IMR-90 (cell line): ENCODE results near the gene TTC39A. TPM values are rescaled to one million over a fixed set of nuclear protein-coding genes. Genes with fewer than 3 reads are reported as not detected.

Source experiments
- ATAC-seq: fragments of 200-7000 bp; cut with Tn5 transposase; 2 replicates; pipeline ENCODE4 v1.9.1; 2020; ENCODE audit warnings: low read depth, mild to moderate bottlenecking, moderate library complexity
- BruUV-seq: library from RNA; stranded (reverse); fragments of 400-500 nt; replicated peaks from 2 replicates; lab custom pipeline; 2021; lab: Mats Ljungman, UMichigan
- CTCF ChIA-PET: fragments of 300-600 bp; formaldehyde crosslinking; extraction: SDS; loops from one replicate; lab custom pipeline; 2021; ENCODE audit warnings: antibody characterized with exemption; lab: Yijun Ruan, JAX
- POLR2A ChIA-PET: fragments of 300-600 bp; sonication (Branson Sonifier 250); formaldehyde crosslinking; loops from one replicate; lab custom pipeline; 2022; ENCODE audit warnings: antibody characterized with exemption; ENCODE audit not compliant: unreplicated experiment; lab: Charles Lee
- DNase-seq: peaks from one replicate; pipeline ENCODE4 v3.0.0; 2013
- H2AFZ ChIP-seq: replicated peaks from 2 replicates; pipeline ENCODE3; 2013; ENCODE audit warnings: low read length, mild to moderate bottlenecking; ENCODE audit not compliant: poor library complexity
- H2AK5ac ChIP-seq: 2 replicates; pipeline ENCODE4 v1.6.1; 2013; ENCODE audit warnings: low read depth, low read length, inconsistent platforms
- H2AK9ac ChIP-seq: replicated peaks from 2 replicates; pipeline ENCODE3; 2013; ENCODE audit warnings: mild to moderate bottlenecking, low read depth, low read length, moderate library complexity; ENCODE audit not compliant: poor library complexity
- H2BK120ac ChIP-seq: 2 replicates; pipeline ENCODE4 v1.6.1; 2013; ENCODE audit warnings: low read depth, low read length, inconsistent platforms
- H2BK15ac ChIP-seq: 3 replicates; pipeline ENCODE4 v1.6.1; 2013; ENCODE audit warnings: low read depth, low read length, inconsistent platforms
- H2BK20ac ChIP-seq: 2 replicates; pipeline ENCODE4 v1.6.1; 2013; ENCODE audit warnings: low read depth, mild to moderate bottlenecking, inconsistent platforms, low read length, moderate library complexity
- H2BK5ac ChIP-seq: 2 replicates; pipeline ENCODE4 v1.6.1; 2013; ENCODE audit warnings: mild to moderate bottlenecking, low read depth, low read length, inconsistent platforms; ENCODE audit not compliant: poor library complexity, severe bottlenecking
- H3K14ac ChIP-seq: replicated peaks from 2 replicates; pipeline ENCODE4 v1.6.1; 2013; ENCODE audit warnings: low read depth, low read length, inconsistent platforms
- H3K18ac ChIP-seq: 2 replicates; pipeline ENCODE4 v1.6.1; 2013; ENCODE audit warnings: low read depth, low read length, control low read depth
- H3K23ac ChIP-seq: 2 replicates; pipeline ENCODE4 v1.6.1; 2013; ENCODE audit warnings: low read depth, low read length, inconsistent platforms
- H3K27ac ChIP-seq: 2 replicates; pipeline ENCODE4 v1.5.1; 2013; ENCODE audit warnings: mild to moderate bottlenecking, control low read depth, low read length; ENCODE audit not compliant: insufficient read depth
- H3K27me3 ChIP-seq: 2 replicates; pipeline ENCODE4 v1.6.1; 2013; ENCODE audit warnings: low read length; ENCODE audit not compliant: control insufficient read depth, insufficient read depth
- H3K36me3 ChIP-seq: 2 replicates; pipeline ENCODE4 v1.6.1; 2013; ENCODE audit warnings: low read length, mixed read lengths; ENCODE audit not compliant: control insufficient read depth, insufficient read depth
- H3K4ac ChIP-seq: 2 replicates; pipeline ENCODE4 v1.6.1; 2013; ENCODE audit warnings: low read depth, low read length, inconsistent platforms
- H3K4me1 ChIP-seq: 2 replicates; pipeline ENCODE4 v1.6.1; 2013; ENCODE audit warnings: low read length, mixed read lengths; ENCODE audit not compliant: control insufficient read depth, insufficient read depth
- H3K4me2 ChIP-seq: 2 replicates; pipeline ENCODE4 v1.6.1; 2013; ENCODE audit warnings: low read depth, mild to moderate bottlenecking, control low read depth, low read length, moderate library complexity
- H3K4me3 ChIP-seq: 2 replicates; pipeline ENCODE4 v1.5.1; 2013; ENCODE audit warnings: low read depth, mild to moderate bottlenecking, control low read depth, low read length, moderate library complexity; ENCODE audit not compliant: insufficient read depth
- H3K56ac ChIP-seq: 2 replicates; pipeline ENCODE4 v1.6.1; 2013; ENCODE audit warnings: low read length, inconsistent platforms; ENCODE audit not compliant: insufficient read depth; ENCODE audit errors: extremely low read depth
- H3K79me1 ChIP-seq, 2 experiments: 2 replicates each; pipeline ENCODE4 v1.6.1; 2013; ENCODE audit warnings: low read length in 2 of 2, inconsistent platforms in 1 of 2, low read depth in 1 of 2
- H3K9ac ChIP-seq: 2 replicates; pipeline ENCODE4 v1.6.1; 2013; ENCODE audit warnings: low read depth, low read length, control low read depth
- H3K9me1 ChIP-seq: 2 replicates; pipeline ENCODE4 v1.6.1; 2013; ENCODE audit warnings: low read length, inconsistent platforms; ENCODE audit not compliant: insufficient read depth
- H3K9me3 ChIP-seq: 2 replicates; pipeline ENCODE4 v1.6.1; 2013; ENCODE audit warnings: low read length; ENCODE audit not compliant: control insufficient read depth, insufficient read depth
- H4K20me1 ChIP-seq: 2 replicates; pipeline ENCODE4 v1.6.1; 2013; ENCODE audit warnings: low read length, inconsistent platforms; ENCODE audit not compliant: insufficient read depth
- H4K5ac ChIP-seq: 2 replicates; pipeline ENCODE4 v1.6.1; 2013; ENCODE audit warnings: mild to moderate bottlenecking, low read depth, low read length, control low read depth
- H4K8ac ChIP-seq, 2 experiments: 2 replicates each; pipeline ENCODE4 v1.6.1; 2013; ENCODE audit warnings: low read depth in 2 of 2, low read length in 2 of 2, control low read depth in 1 of 2, inconsistent platforms in 1 of 2
- H4K91ac ChIP-seq: 2 replicates; pipeline ENCODE4 v1.6.1; 2013; ENCODE audit warnings: low read depth, low read length, inconsistent platforms; ENCODE audit not compliant: insufficient read depth
- FOS ChIP-seq: fragments of 150-350 bp; IDR thresholded peaks from 2 replicates; pipeline ENCODE4 v1.6.1; 2016; ENCODE audit warnings: low read depth, low read length
- NFE2L2 ChIP-seq: fragments of 150-350 bp; IDR thresholded peaks from 2 replicates; pipeline ENCODE4 v1.6.1; 2016; ENCODE audit warnings: low read depth, mild to moderate bottlenecking, low read length
- WGBS, 2 experiments: methylation state at CpG; one replicate each; pipeline versions ENCODE4 v1.1.5 to v1.1.7; 2013; ENCODE audit warnings: missing lambda C conversion rate in 2 of 2; ENCODE audit not compliant: insufficient read length in 1 of 2; ENCODE audit errors: extremely low coverage in 2 of 2; 5-methylcytosine and 5-hydroxymethylcytosine counted together
- dilution Hi-C: fragments of 300-500 bp; cut with HindIII; formaldehyde crosslinking; loops from one replicate; pipeline ENCODE4 v1.14.3; 2018; ENCODE audit warnings: low sequenced_read_pairs; ENCODE audit not compliant: unreplicated experiment
- in situ Hi-C: fragments of 300-500 bp; cut with MboI; formaldehyde crosslinking; loops from 3 replicates; pipeline ENCODE4 v1.14.3; 2019; ENCODE audit warnings: low sequenced_read_pairs, inconsistent platforms, mixed read lengths
- intact Hi-C: fragments of 100-400 bp; cut with micrococcal nuclease; formaldehyde crosslinking; loops from 2 replicates; pipeline ENCODE4 v1.10.0; 2022
- polyA plus RNA-seq, 3 experiments: library from polyadenylated mRNA; depleted of rRNA; stranded (reverse); fragments of >200 nt; gene quantifications; 2 replicates each; pipeline ENCODE4 v1.2.3, GENCODE V29; 2012; ENCODE audit warnings: low replicate concordance in 1 of 3
- total RNA-seq: library from RNA; depleted of rRNA; stranded (reverse); fragments of >200 nt; gene quantifications from 2 replicates; pipeline ENCODE4 v1.2.3, GENCODE V29; 2012

Gene TTC39A
- total and polyA plus RNA-seq, 2 of the 4 experiments (the other 2 are of a cell fraction): 0.62 to 0.72 TPM

DNA sequence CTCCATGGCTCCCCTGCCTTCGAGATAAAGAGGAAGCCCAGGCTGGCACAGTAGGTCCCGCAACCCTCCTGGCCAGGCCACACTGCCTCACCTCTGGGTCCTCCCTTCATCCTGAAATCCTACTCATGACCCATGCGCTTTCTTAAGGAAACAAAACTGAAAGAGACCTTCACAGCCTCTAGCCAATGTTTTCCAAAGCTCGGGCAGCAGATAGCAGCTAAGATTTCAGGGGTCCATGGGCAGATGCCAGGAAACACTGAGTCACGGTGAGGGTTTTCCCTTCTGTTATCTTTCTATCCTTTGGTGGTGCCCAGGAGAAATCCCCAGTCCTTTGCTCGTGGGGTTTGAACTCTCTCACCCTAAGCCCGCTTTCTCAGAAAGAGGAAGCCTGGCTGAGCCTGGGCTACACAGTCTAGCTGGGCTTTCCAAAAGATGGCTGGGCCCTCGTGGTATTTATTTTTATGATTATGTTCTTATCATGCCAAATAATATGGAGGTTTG, 26.6 kb downstream of the TTC39A start:
- Histone ChIP-seq H3K4me3 (no peak overlapping the region), H3K18ac (no peak overlapping the region), H2BK120ac (no peak overlapping the region), H2AK9ac (peak overlapping the region; percentile 44), H3K23ac (no peak overlapping the region), H3K36me3 (no peaks in the 10 kb centered on the region), H3K4me2 (peak overlapping the region; percentile 15; the same call in 1 of the 2 replicates), H3K9ac (no peak overlapping the region), H3K9me1 (peaks cover 9% of the 10 kb centered on the region; the same call in 1 of the 2 replicates), H2AK5ac (0 out of 2 replicates have a peak overlapping the region, but pooled peaks have one; percentile 9), H4K91ac (no peak overlapping the region; the same call in 1 of the 2 replicates), H2BK15ac (no peak overlapping the region), H3K9me3 (no peaks in the 10 kb centered on the region), H2BK20ac (no peak overlapping the region), H4K20me1 (no peaks in the 10 kb centered on the region), H4K8ac (peak overlapping the region in 1 of 2 experiments; percentile 12; a peak in 1 of 4 replicates), H2BK5ac (no peak overlapping the region), H3K56ac (no peak overlapping the region), H3K79me1 (no peaks in the 10 kb centered on the region), H3K27ac (no peak overlapping the region), H3K14ac (peak overlapping the region; percentile 12; the same call in 1 of the 2 replicates), H2AFZ (peak overlapping the region; percentile 52), H3K4ac (peak overlapping the region; percentile 0; the same call in 1 of the 2 replicates), H3K4me1 (no peaks in the 10 kb centered on the region; the same call in 1 of the 2 replicates), H3K27me3 (no peaks in the 10 kb centered on the region; the same call in 1 of the 2 replicates), H4K5ac (no peak overlapping the region)
- BruUV-seq: no TSS peak
- ATAC-seq (peak; percentile 55), DNase-seq (peak; percentile 66)
- intact Hi-C loops (no loop called here), in situ Hi-C loops (no loop called here), dilution Hi-C loops (no loop called here)
- WGBS, 2 experiments: 74% methylated on average over 4 of the region's 8 CpGs; no CpG with 5 or more reads in 1 of the 2 experiments
- ChIA-PET CTCF (interaction anchor here (0.6 kb wide), 1 partner anchor 96 kb away, joined by 3 read pairs; no protein-coding TSS in a partner anchor), POLR2A (no interaction called here)
- TF ChIP-seq NFE2L2: no peak
- 0 out of 2 replicates have a peak, but pooled peaks have one; percentile 8 for TF ChIP-seq FOS
